AG08395 (cell line): ENCODE results near the gene SPP1.
A peak's percentile ranks its signal among the peaks of the same experiment; 100 is the strongest.
"Not testable (repeated sequence)": the region's sequence is repeated elsewhere in the genome, so short reads cannot be mapped to it uniquely, and the experiment has no call there.

Source experiments
- DNase-seq: peaks from one replicate; pipeline ENCODE4 v3.0.0; 2012; ENCODE audit warnings: mixed read lengths, low spot score

SPP1 gene

DNA sequence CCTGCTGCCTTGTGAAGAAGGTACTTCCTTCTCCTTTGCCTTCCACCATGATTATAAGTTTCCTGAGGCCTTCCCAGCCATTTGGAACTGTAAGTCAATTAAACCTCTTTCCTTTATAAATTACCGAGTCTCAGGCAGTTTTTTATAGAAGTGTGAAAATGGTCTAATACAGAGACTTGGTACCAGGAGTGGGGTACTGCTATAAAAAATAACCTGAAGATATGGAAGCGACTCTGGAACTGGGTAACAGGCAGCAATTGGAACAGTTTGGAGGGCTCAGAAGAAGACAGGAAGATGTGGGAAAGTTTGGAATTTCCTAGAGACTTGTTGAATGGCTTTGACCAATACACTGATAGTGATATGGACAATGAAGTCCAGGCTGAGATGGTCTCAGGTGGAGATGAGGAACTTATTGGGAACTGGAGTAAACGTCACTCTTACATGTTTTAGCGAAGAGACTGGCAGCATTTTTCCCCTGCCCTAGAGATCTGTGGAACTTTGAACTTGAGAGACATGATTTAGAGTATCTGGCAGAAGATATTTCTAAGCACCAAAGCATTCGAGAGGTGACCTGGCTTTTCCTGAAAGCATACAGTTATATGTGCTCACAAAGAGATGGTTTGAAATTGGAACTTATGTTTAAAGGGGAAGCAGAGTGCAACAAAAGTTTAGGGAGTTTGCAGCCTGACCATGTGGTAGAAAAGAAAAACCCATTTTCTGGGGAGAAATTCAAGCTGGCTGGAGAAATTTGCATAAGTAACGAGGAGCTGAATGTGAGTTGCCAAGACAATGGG, 50.6 kb downstream of the SPP1 start:
- DNase-seq: not testable (repeated sequence)

DNA sequence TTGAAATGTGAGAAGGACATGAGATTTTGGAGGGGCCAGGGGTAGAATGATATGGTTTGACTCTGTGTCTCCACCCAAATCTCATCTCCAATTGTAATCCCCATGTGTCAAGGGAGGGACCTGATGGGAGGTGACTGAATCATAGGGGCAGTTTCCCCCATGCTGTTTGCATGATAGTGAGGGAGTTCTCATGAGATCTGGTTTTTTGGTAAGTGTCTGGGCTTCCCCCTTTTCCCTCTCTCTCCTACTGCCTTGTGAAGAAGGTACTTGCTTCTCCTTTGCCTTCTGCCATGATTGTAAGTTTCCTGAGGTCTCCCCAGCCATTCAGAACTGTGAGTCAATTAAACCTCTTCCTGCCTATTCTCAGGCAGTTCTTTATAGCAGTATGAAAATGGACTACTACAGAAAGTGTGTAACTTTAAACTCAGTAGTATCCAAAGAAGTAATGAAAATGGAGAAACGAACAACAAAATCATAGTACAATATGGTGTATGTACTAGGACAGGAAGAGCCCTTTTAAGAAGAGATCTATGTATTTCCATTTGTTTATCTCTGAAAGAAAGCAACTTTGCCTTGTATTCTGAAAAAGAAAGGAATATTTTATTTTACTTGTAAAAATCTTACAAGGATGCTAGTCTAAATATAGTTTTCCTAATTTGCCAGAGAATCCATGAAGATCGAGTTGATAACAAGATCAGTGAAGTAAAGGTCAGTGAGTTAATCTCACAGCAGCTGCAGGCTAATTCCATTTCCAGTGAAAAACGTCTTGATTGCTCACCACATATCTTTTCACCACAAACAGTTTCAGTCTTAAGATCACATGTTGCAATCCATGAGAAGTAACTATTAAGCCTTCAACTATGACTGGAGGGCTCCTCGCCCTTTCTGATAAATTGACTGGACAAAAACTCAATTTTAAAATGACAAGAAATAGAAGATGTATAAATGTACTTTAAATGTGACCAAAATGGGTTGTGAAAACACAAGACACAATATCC, 52.4 kb downstream of the SPP1 start:
- peak; percentile 85 for DNase-seq

DNA sequence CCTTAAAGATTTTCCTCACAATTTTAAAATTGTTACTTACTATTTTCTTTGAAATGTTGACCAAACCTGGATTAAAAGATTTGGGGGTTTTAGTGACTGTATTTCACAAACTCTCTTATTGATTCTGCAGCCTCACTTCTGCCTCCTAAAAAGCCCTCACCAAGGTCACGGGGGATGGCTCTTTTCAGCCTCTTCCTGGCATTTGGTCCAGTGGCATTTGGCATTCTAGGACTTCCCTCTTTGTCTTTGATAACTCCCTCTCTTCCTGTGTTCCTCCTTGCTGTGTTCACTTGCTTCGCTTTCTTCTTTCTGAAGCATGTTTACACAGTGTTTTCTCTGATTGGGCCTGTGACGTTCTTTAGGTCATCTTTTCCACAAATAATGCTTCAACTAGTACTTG, 53.4 kb downstream of the SPP1 start:
- DNase-seq: no peak

DNA sequence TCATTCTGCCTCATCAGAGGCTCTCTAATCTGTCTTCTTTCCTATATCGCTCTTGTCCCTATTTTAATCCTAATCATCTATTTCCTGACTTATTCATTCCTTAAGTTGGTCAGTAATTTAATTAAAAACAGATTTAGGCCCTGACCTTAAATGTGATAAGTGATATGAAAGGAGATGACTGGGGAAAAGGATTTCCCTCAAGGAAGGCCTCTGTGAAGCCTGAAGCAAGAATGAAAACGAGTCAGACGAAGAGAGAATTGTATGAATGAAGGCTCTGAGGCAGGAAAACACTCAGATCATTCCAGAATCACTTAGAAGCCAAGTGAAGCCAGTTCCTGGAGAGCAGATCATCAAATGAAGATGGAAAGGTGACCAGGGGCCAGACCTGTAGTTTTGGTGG, 54.0 kb downstream of the SPP1 start:
- no peak for DNase-seq

DNA sequence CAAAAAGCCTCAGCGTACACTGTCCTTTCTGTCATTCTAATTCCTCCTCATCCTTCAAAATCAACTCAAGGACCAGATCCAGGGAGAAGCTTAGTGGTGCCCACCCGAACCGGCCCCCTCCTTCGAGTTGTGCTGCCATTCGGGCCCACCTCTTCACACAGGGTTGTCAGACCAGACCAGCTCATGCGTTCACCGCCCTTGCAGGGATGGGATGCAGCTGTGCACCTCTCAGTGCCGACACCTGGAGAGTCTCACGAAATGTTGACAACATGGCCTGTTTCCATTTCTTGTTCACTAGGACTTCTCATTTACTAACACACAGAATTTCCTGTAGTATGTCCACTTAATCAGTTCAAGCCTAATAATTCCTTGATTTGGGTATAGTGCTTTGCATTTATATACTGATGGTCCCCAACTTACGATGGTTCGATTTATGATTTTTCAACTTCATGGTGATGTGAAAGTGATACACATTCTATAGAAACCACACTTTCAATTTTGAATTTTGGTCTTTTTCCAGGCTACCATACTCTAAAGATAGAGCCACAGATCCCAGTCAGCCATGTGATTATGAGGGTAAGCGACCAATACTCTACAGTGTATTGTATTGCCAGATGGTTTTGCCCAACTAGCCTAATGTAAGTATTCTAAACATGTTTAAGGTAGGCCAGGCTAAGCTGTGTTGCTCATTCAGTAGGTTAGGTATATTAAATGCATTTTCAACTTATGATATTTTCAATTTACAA, 55.2 kb downstream of the SPP1 start:
- no peak for DNase-seq
